T-cell (primary cell): ENCODE results near the gene RIPK3. TPM values are rescaled to one million over a fixed set of nuclear protein-coding genes. Genes with fewer than 3 reads are reported as not detected.
A peak's percentile ranks its signal among the peaks of the same experiment; 100 is the strongest.
"Not testable (repeated sequence)": the region's sequence is repeated elsewhere in the genome, so short reads cannot be mapped to it uniquely, and the experiment has no call there.

ENCODE experiments used
- ATAC-seq, 4 experiments: fragments of 200-7000 bp in 3 of 4; fragments of 150-1000 bp in 1 of 4; cut with Tn5 transposase; replicated peaks in 1 of 4; 1 replicate in 3 of 4; 2 replicates in 1 of 4; pipeline ENCODE4 v1.10.0; 2021; ENCODE audit warnings: moderate library complexity in 3 of 4, mild to moderate bottlenecking in 2 of 4, moderate number of reproducible peaks in 1 of 4
- CTCF ChIA-PET, 2 donors: fragments of 300-600 bp; sonication (Branson Sonifier 250); formaldehyde crosslinking; loops; one replicate each; lab custom pipeline; 2022; ENCODE audit warnings: antibody characterized with exemption in 2 of 2; lab: Charles Lee
- POLR2A ChIA-PET, 2 donors: fragments of 300-600 bp; sonication (Branson Sonifier 250); formaldehyde crosslinking; loops; one replicate each; lab custom pipeline; 2022; ENCODE audit warnings: antibody characterized with exemption in 2 of 2; lab: Charles Lee
- DNase-seq, 35 experiments: peaks; one replicate each; pipeline versions ENCODE4 v3.0.0 to v3.0.0-alpha.2; 2013 to 2023
- H3K27ac ChIP-seq: one replicate; pipeline ENCODE4 v1.5.1; 2013; ENCODE audit warnings: low read length
- H3K27me3 ChIP-seq, 2 experiments: replicated peaks in 1 of 2; 1 replicate in 1 of 2; 2 replicates in 1 of 2; pipeline versions ENCODE4 v1.6.1 to v1.7.0; 2013; ENCODE audit warnings: low read length in 1 of 2, mixed read lengths in 1 of 2; ENCODE audit not compliant: control insufficient read depth in 2 of 2, insufficient read depth in 2 of 2; ENCODE audit errors: extremely low read depth in 1 of 2
- H3K36me3 ChIP-seq, 2 donors: 1 replicate in 1 of 2; 2 replicates in 1 of 2; pipeline versions ENCODE4 v1.6.1 to v1.7.0; 2013; ENCODE audit warnings: low read length in 1 of 2; ENCODE audit not compliant: control insufficient read depth in 2 of 2, insufficient read depth in 1 of 2; ENCODE audit errors: extremely low read depth in 1 of 2
- H3K4me1 ChIP-seq, 2 experiments: 1 replicate in 1 of 2; 2 replicates in 1 of 2; pipeline versions ENCODE4 v1.6.1 to v1.7.0; 2013; ENCODE audit warnings: low read length in 2 of 2, mixed read lengths in 1 of 2; ENCODE audit not compliant: insufficient read depth in 2 of 2, control insufficient read depth in 1 of 2; ENCODE audit errors: extremely low read depth in 1 of 2
- H3K4me3 ChIP-seq, 2 donors: 1 replicate in 1 of 2; 2 replicates in 1 of 2; pipeline versions ENCODE4 v1.5.1 to v1.7.0; 2013; ENCODE audit warnings: mild to moderate bottlenecking in 2 of 2, low read length in 1 of 2, moderate library complexity in 1 of 2; ENCODE audit not compliant: control insufficient read depth in 1 of 2; ENCODE audit errors: extremely low read depth in 1 of 2
- H3K9me3 ChIP-seq: 2 replicates; pipeline ENCODE4 v1.7.0; 2013
- H3K27ac Mint-ChIP-seq, 2 donors: one replicate each; pipeline ENCODE4 v1.8.0; 2020 to 2021; ENCODE audit warnings: mild to moderate bottlenecking in 2 of 2, mixed read lengths in 2 of 2
- H3K27me3 Mint-ChIP-seq, 2 donors: one replicate each; pipeline ENCODE4 v1.8.0; 2021 to 2022; ENCODE audit warnings: mixed read lengths in 2 of 2
- H3K36me3 Mint-ChIP-seq: one replicate; pipeline ENCODE4 v1.8.0; 2021; ENCODE audit warnings: mixed read lengths
- H3K4me1 Mint-ChIP-seq, 3 donors: one replicate each; pipeline ENCODE4 v1.8.0; 2020 to 2022; ENCODE audit warnings: mixed read lengths in 3 of 3, mild to moderate bottlenecking in 1 of 3
- H3K4me3 Mint-ChIP-seq, 3 donors: one replicate each; pipeline ENCODE4 v1.8.0; 2020 to 2022; ENCODE audit warnings: mild to moderate bottlenecking in 3 of 3, mixed read lengths in 3 of 3, moderate library complexity in 3 of 3
- H3K9me3 Mint-ChIP-seq, 3 donors: one replicate each; pipeline ENCODE4 v1.8.0; 2020 to 2022; ENCODE audit warnings: mixed read lengths in 3 of 3
- WGBS: methylation state at CpG from one replicate; pipeline ENCODE4 v1.1.5; 2013; ENCODE audit warnings: missing lambda C conversion rate; ENCODE audit not compliant: insufficient coverage; 5-methylcytosine and 5-hydroxymethylcytosine counted together
- total RNA-seq, 35 experiments: library from RNA in 6 of 35; stranded (reverse) in 6 of 35; fragments of 120-200 nt in 1 of 35; gene quantifications; one replicate each; pipeline versions ENCODE4 v1.2.1 to v1.2.4 and lab custom pipeline; 2013 to 2026

RIPK3 gene
- total RNA-seq: 10 to 100 TPM; 26.2 to 68.3 (median 59.2) TPM
- 32.3 TPM for total RNA-seq (2013)
- 6.1 to 42.6 (median 13.7) reads per million in 29 experiments for total RNA-seq (lab: John Stamatoyannopoulos, UW)

GRCh38 chr14:24339284-24340151 lies at the start of gene RIPK3:
Gene RIPK3 (minus strand): TSS chr14:24339991. CDS start chr14:24339826, 165 bp downstream.
- Histone ChIP-seq H3K36me3 (peaks cover 16 to 26% of the 10 kb centered on the region in 2 donors), H3K27ac (peak within 1 kb of the TSS; percentile 48), H3K4me1 (peaks cover 6 to 27% of the 10 kb centered on the region in 2 experiments), H3K27me3 (peaks cover 0 to 20% of the 10 kb centered on the region in 2 experiments), H3K9me3 (no peaks in the 10 kb centered on the region), H3K4me3 (peak within 1 kb of the TSS; percentile 68 to 77)
- H3K4me3 Mint-ChIP-seq: peak within 1 kb of the TSS; percentile 84 to 96 (median 93)
- H3K27me3 Mint-ChIP-seq: peaks cover 13 to 18% of the 10 kb centered on the region in 2 donors
- H3K4me1 Mint-ChIP-seq: peaks cover 29 to 44% (median 29%) of the 10 kb centered on the region in 3 donors
- POLR2A ChIA-PET: no interaction called here
- H3K9me3 Mint-ChIP-seq: no peaks in the 10 kb centered on the region
- peaks cover 31% of the 10 kb centered on the region for H3K36me3 Mint-ChIP-seq
- CTCF ChIA-PET: interaction anchor here (0.7 to 1.6 kb wide), 7 partner anchors 32 to 98 kb away, joined by 3 to 9 read pairs (median 4); partner anchors contain the start of genes CIDEB (in 1 of the 2) and TINF2 (in 1 of the 2)
- H3K27ac Mint-ChIP-seq: peak within 1 kb of the TSS; percentile 91 to 94
- peak; percentile 95 to 96 (median 96) for ATAC-seq
- DNase-seq: peak; percentile 47 to 83 (median 68)
- 13% methylated on average over 24 of the region's 51 CpGs for WGBS

- H3K4me3 Mint-ChIP-seq: no peak overlapping the region
- POLR2A ChIA-PET: interaction anchor here in 1 of 2 donors (0.6 kb wide), 1 partner anchor 264 kb away, joined by 4 read pairs; no protein-coding TSS in a partner anchor
These were observed 49.5 kb upstream of the RIPK3 start for GRCh38 chr14:24389226-24389848.

GRCh38 chr14:24388474-24389179 lies 48.8 kb upstream of the RIPK3 start:
- H3K4me3 Mint-ChIP-seq: no peak overlapping the region
- no peaks in the 10 kb centered on the region for H3K9me3 ChIP-seq
- ChIA-PET POLR2A (no interaction called here), CTCF (interaction anchor here in 1 of 2 donors (0.6 kb wide), 1 partner anchor 25 kb away, joined by 3 read pairs; no protein-coding TSS in a partner anchor)
- no peak overlapping the region for H3K4me3 ChIP-seq
- H3K36me3 ChIP-seq: no peaks in the 10 kb centered on the region
- no peaks in the 10 kb centered on the region for H3K4me1 Mint-ChIP-seq
- no peak overlapping the region for H3K27ac ChIP-seq
- no peak overlapping the region for H3K27ac Mint-ChIP-seq
- no peak for DNase-seq
- ATAC-seq: no peak
- WGBS: 71% methylated on average over 1 of the region's 2 CpGs
- no peaks in the 10 kb centered on the region for H3K36me3 Mint-ChIP-seq
- H3K27me3 Mint-ChIP-seq: peaks cover 16 to 25% of the 10 kb centered on the region in 2 donors
- H3K4me1 ChIP-seq: no peaks in the 10 kb centered on the region
- no peaks in the 10 kb centered on the region for H3K9me3 Mint-ChIP-seq
- H3K27me3 ChIP-seq: peaks cover 0 to 17% of the 10 kb centered on the region in 2 experiments

More at GRCh38 chr14:24389226-24389848, 49.5 kb upstream of the RIPK3 start:
- Mint-ChIP-seq H3K27me3 (peaks cover 12 to 21% of the 10 kb centered on the region in 2 donors), H3K27ac (no peak overlapping the region), H3K4me1 (no peaks in the 10 kb centered on the region), H3K9me3 (no peaks in the 10 kb centered on the region), H3K36me3 (no peaks in the 10 kb centered on the region)
- H3K27me3 ChIP-seq: peaks cover 0 to 16% of the 10 kb centered on the region in 2 experiments
- DNase-seq (no peak), ATAC-seq (no peak)
- CTCF ChIA-PET: no interaction called here
- 72% methylated on average over 7 of the region's 11 CpGs for WGBS
- H3K4me1 ChIP-seq: no peaks in the 10 kb centered on the region
- no peak overlapping the region for H3K4me3 ChIP-seq
- no peak overlapping the region for H3K27ac ChIP-seq
- H3K36me3 ChIP-seq: no peaks in the 10 kb centered on the region
- no peaks in the 10 kb centered on the region for H3K9me3 ChIP-seq

GRCh38 chr14:24387579-24387978 lies 47.8 kb upstream of the RIPK3 start:
- H3K4me3 ChIP-seq, H3K4me3 Mint-ChIP-seq, H3K27ac Mint-ChIP-seq, DNase-seq, POLR2A ChIA-PET, H3K27ac ChIP-seq, H3K36me3 ChIP-seq, H3K36me3 Mint-ChIP-seq, ATAC-seq, H3K4me1 ChIP-seq, H3K4me1 Mint-ChIP-seq, H3K9me3 Mint-ChIP-seq, H3K9me3 ChIP-seq: not testable (repeated sequence)
- peaks cover 16 to 24% of the 10 kb centered on the region in 2 donors for H3K27me3 Mint-ChIP-seq
- peaks cover 0 to 21% of the 10 kb centered on the region in 2 experiments for H3K27me3 ChIP-seq
- 100% methylated on average over 1 of the region's 5 CpGs for WGBS
- CTCF ChIA-PET: interaction anchor here in 1 of 2 donors (0.6 kb wide), 1 partner anchor 24 kb away, joined by 3 read pairs; no protein-coding TSS in a partner anchor

- ChIA-PET POLR2A (no interaction called here), CTCF (interaction anchor here in 1 of 2 donors (0.7 kb wide), 1 partner anchor 75 kb away, joined by 3 read pairs; no protein-coding TSS in a partner anchor)
- no peak overlapping the region for H3K4me3 ChIP-seq
- whole genome bisulfite sequencing: no CpG with 5 or more reads among the region's 2 CpGs
- no peak overlapping the region for H3K27ac Mint-ChIP-seq
- ATAC-seq (no peak), DNase-seq (no peak)
- H3K27me3 ChIP-seq: peaks cover 0 to 21% of the 10 kb centered on the region in 2 experiments
- no peaks in the 10 kb centered on the region for H3K36me3 Mint-ChIP-seq
- no peak overlapping the region for H3K4me3 Mint-ChIP-seq
- H3K4me1 ChIP-seq: no peaks in the 10 kb centered on the region
- peaks cover 11 to 22% of the 10 kb centered on the region in 2 donors for H3K27me3 Mint-ChIP-seq
- H3K36me3 ChIP-seq: no peaks in the 10 kb centered on the region
- no peak overlapping the region for H3K27ac ChIP-seq
- no peaks in the 10 kb centered on the region for H3K9me3 ChIP-seq
- no peaks in the 10 kb centered on the region for H3K4me1 Mint-ChIP-seq
- no peaks in the 10 kb centered on the region for H3K9me3 Mint-ChIP-seq
These were observed 47.2 kb upstream of the RIPK3 start for GRCh38 chr14:24387009-24387345.
